GM12891 (cell line): Measurements from ENCODE around the gene GSN.

ENCODE experiments used
- PAX5 ChIP-seq: IDR thresholded peaks from 2 replicates; pipeline ENCODE4 v1.6.1; 2011; ENCODE audit warnings: low read length, moderate library complexity, mild to moderate bottlenecking; ENCODE audit not compliant: insufficient read depth, severe bottlenecking
- POLR2A ChIP-seq: IDR thresholded peaks from 2 replicates; pipeline ENCODE4 v1.6.1; 2011; ENCODE audit warnings: low read depth, low read length, control low read depth
- POLR2AphosphoS5 ChIP-seq: IDR thresholded peaks from 2 replicates; pipeline ENCODE4 v1.6.1; 2011; ENCODE audit warnings: low read depth, low read length, control low read depth
- POU2F2 ChIP-seq: IDR thresholded peaks from 2 replicates; pipeline ENCODE4 v1.6.1; 2011; ENCODE audit warnings: low read depth, mild to moderate bottlenecking, control low read depth, low read length, moderate library complexity
- SPI1 ChIP-seq: IDR thresholded peaks from 2 replicates; pipeline ENCODE4 v1.6.1; 2011; ENCODE audit warnings: low read depth, low read length, control low read depth
- TAF1 ChIP-seq: IDR thresholded peaks from 2 replicates; pipeline ENCODE4 v1.6.1; 2011; ENCODE audit warnings: low read depth, low read length, control low read depth

DNA sequence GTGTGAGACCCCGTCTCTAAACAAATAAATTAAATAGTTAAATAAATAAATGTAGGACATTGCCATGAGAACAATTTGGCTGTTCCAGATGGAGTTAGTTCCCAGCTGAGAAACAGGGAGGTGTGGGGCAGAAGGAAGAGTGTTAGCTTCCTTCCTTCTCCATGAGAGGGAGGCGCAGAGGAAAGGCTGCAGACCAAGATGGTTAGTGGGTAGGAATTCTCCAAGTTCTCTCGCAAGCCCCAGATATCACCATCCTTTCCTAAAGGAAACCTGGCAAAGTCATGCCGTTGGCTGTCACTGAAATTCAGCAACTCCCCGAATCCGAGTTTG is 33.2 kb upstream of the GSN start:
- TF ChIP-seq TAF1 (no peak), POLR2AphosphoS5 (no peak), POLR2A (no peak), PAX5 (no peak), SPI1 (no peak), POU2F2 (no peak)
